HepG2 (cell line): Measurements from ENCODE around the gene DCAF6. TPM values are rescaled to one million over a fixed set of nuclear protein-coding genes. Genes with fewer than 3 reads are reported as not detected.

Source experiments
- ATAC-seq: fragments of 200-7000 bp; cut with Tn5 transposase; 3 replicates; pipeline ENCODE4 v1.9.1; 2020; ENCODE audit warnings: mild to moderate bottlenecking, moderate library complexity
- BruUV-seq: library from RNA; stranded (reverse); fragments of 400-500 nt; replicated peaks from 2 replicates; lab custom pipeline; 2021; lab: Mats Ljungman, UMichigan
- CTCF ChIA-PET: fragments of 300-600 bp; formaldehyde crosslinking; extraction: SDS; loops from one replicate; lab custom pipeline; 2021; ENCODE audit warnings: low total read pairs, inconsistent platforms, low intra/inter-chr PET ratio; lab: Yijun Ruan, JAX
- POLR2A ChIA-PET: fragments of 350-600 bp; sonication (Branson Sonifier 250); formaldehyde crosslinking; loops from one replicate; lab custom pipeline; 2020; ENCODE audit warnings: antibody characterized with exemption, inconsistent platforms; lab: Yijun Ruan, JAX
- DNase-seq: peaks from one replicate; pipeline ENCODE4 v3.0.0-alpha.2; 2015; ENCODE audit warnings: low spot score
- FAIRE-seq: peaks from 3 replicates; lab custom pipeline; 2011; peaks lifted over from hg19 to GRCh38; lab: Jason Lieb, UNC
- H2AFZ ChIP-seq: one replicate; pipeline ENCODE4 v1.6.1; 2011; ENCODE audit warnings: low read length, inconsistent platforms
- H3K27ac ChIP-seq: fragments of 300-600 bp; 3 replicates; pipeline ENCODE4 v1.8.0; 2011; ENCODE audit warnings: mixed run types, mild to moderate bottlenecking, mixed read lengths, low read length, inconsistent platforms; ENCODE audit not compliant: insufficient read depth; ENCODE audit errors: extremely low read length
- H3K27me3 ChIP-seq, 2 experiments: fragments of 200-600 bp in 1 of 2; 2 replicates in 1 of 2; 3 replicates in 1 of 2; pipeline versions ENCODE4 v1.6.0 to v1.8.0; 2011; ENCODE audit warnings: low read length in 2 of 2, mild to moderate bottlenecking in 2 of 2, moderate library complexity in 2 of 2, inconsistent platforms in 1 of 2; ENCODE audit not compliant: insufficient read depth in 2 of 2, control insufficient read depth in 1 of 2
- H3K36me3 ChIP-seq, 2 experiments: fragments of 200-600 bp in 1 of 2; replicated peaks in 1 of 2; 2 replicates in 1 of 2; 3 replicates in 1 of 2; pipeline versions ENCODE4 v1.5.1 to v1.8.0; 2011; ENCODE audit warnings: low read length in 2 of 2, inconsistent platforms in 1 of 2; ENCODE audit not compliant: insufficient read depth in 2 of 2, control insufficient read depth in 1 of 2
- H3K4me1 ChIP-seq: 2 replicates; pipeline ENCODE4 v1.5.1; 2012; ENCODE audit warnings: low read length, inconsistent platforms; ENCODE audit not compliant: insufficient read depth
- H3K4me2 ChIP-seq: 2 replicates; pipeline ENCODE4 v1.6.0; 2011; ENCODE audit warnings: low read depth, low read length, inconsistent platforms
- H3K4me3 ChIP-seq, 3 experiments: fragments of 200-600 bp in 1 of 3; sonication (generic), shearing (Covaris generic) in 1 of 3; replicated peaks in 1 of 3; 2 replicates each; pipeline ENCODE4 v1.5.1; 2011 to 2016; ENCODE audit warnings: low read length in 3 of 3, inconsistent platforms in 2 of 3, low read depth in 2 of 3, mild to moderate bottlenecking in 2 of 3, control low read depth in 1 of 3, mixed read lengths in 1 of 3; ENCODE audit not compliant: insufficient read depth in 1 of 3
- H3K79me2 ChIP-seq: one replicate; pipeline ENCODE4 v1.6.1; 2011; ENCODE audit warnings: low read length, inconsistent platforms; ENCODE audit not compliant: insufficient read depth
- H3K9ac ChIP-seq: 2 replicates; pipeline ENCODE4 v1.6.0; 2011; ENCODE audit warnings: mild to moderate bottlenecking, low read depth, low read length, inconsistent platforms; ENCODE audit not compliant: insufficient read depth
- H3K9me3 ChIP-seq: 2 replicates; pipeline ENCODE4 v1.5.1; 2012; ENCODE audit warnings: mild to moderate bottlenecking, low read length
- H4K20me1 ChIP-seq: 2 replicates; pipeline ENCODE4 v1.6.0; 2011; ENCODE audit warnings: inconsistent platforms, mild to moderate bottlenecking, low read length, moderate library complexity; ENCODE audit not compliant: insufficient read depth
- BCL6 ChIP-seq: IDR thresholded peaks from 2 replicates; pipeline ENCODE4 v1.6.1; 2016; ENCODE audit warnings: missing genetic modification reagents, missing compliant biosample characterization
- CAMTA2 ChIP-seq: sonication (generic); formaldehyde crosslinking; IDR thresholded peaks from 2 replicates; pipeline ENCODE4 v1.4.0; 2020; ENCODE audit warnings: mild to moderate bottlenecking, missing genetic modification reagents, borderline replicate concordance
- CEBPG ChIP-seq: IDR thresholded peaks from 2 replicates; pipeline ENCODE4 v1.6.1; 2016
- IRF2 ChIP-seq: IDR thresholded peaks from 2 replicates; pipeline ENCODE4 v1.6.1; 2018; ENCODE audit warnings: missing genetic modification reagents, missing compliant biosample characterization
- JDP2 ChIP-seq: sonication (generic); formaldehyde crosslinking; IDR thresholded peaks from 2 replicates; pipeline ENCODE4 v1.8.1; 2022; ENCODE audit warnings: missing genetic modification reagents, borderline replicate concordance
- KDM1A ChIP-seq: IDR thresholded peaks from 2 replicates; pipeline ENCODE4 v1.6.1; 2016; ENCODE audit warnings: missing compliant biosample characterization
- MAF1 ChIP-seq: sonication (generic); formaldehyde crosslinking; IDR thresholded peaks from 2 replicates; pipeline ENCODE4 v1.5.0; 2020; ENCODE audit warnings: missing genetic modification reagents, borderline replicate concordance
- POLR2AphosphoS5 ChIP-seq: IDR thresholded peaks from 2 replicates; pipeline ENCODE4 v1.6.1; 2012; ENCODE audit warnings: low read depth, low read length
- RAD21 ChIP-seq: fragments of 450-650 bp; formaldehyde crosslinking; IDR thresholded peaks from 2 replicates; pipeline ENCODE4 v1.5.0; 2020; ENCODE audit warnings: mild to moderate bottlenecking
- SMC3 ChIP-seq: IDR thresholded peaks from 2 replicates; pipeline ENCODE4 v1.6.1; 2011; ENCODE audit warnings: low read length, improper control_type of control experiment
- TEAD3 ChIP-seq: optimal IDR thresholded peaks from 2 replicates; pipeline ENCODE3; 2016; ENCODE audit warnings: borderline replicate concordance
- YEATS2 ChIP-seq: sonication (generic); formaldehyde crosslinking; IDR thresholded peaks from 2 replicates; pipeline ENCODE4 v1.4.0; 2020; ENCODE audit warnings: missing genetic modification reagents, borderline replicate concordance
- ZNF235 ChIP-seq: sonication (generic); formaldehyde crosslinking; IDR thresholded peaks from 2 replicates; pipeline ENCODE4 v1.8.1; 2023; ENCODE audit warnings: mild to moderate bottlenecking, missing genetic modification reagents, borderline replicate concordance
- ZNF512B ChIP-seq: sonication (generic); formaldehyde crosslinking; IDR thresholded peaks from 2 replicates; pipeline ENCODE4 v1.5.1; 2020; ENCODE audit warnings: missing genetic modification reagents, mild to moderate bottlenecking, borderline replicate concordance
- ZNF549 ChIP-seq: sonication (generic); formaldehyde crosslinking; IDR thresholded peaks from 2 replicates; pipeline ENCODE4 v1.5.0; 2020; ENCODE audit warnings: missing genetic modification reagents
- ZNF724P ChIP-seq: sonication (generic); formaldehyde crosslinking; IDR thresholded peaks from 2 replicates; pipeline ENCODE4 v1.8.0; 2022; ENCODE audit warnings: missing genetic modification reagents, borderline replicate concordance
- WGBS: methylation state at CpG from one replicate; pipeline ENCODE4 v1.1.6; 2017; ENCODE audit warnings: low lambda C conversion rate; 5-methylcytosine and 5-hydroxymethylcytosine counted together
- in situ Hi-C: cut with HindIII; loops from 2 replicates; pipeline ENCODE4 v1.10.0; 2017; ENCODE audit warnings: low pct_unique_long_range_greater_than_20kb; ENCODE audit not compliant: extremely low pct_ligation_motif_present
- intact Hi-C: fragments of 100-400 bp; cut with micrococcal nuclease; formaldehyde crosslinking; loops from one replicate; pipeline ENCODE4 v1.10.0; 2022; ENCODE audit not compliant: unreplicated experiment
- polyA plus RNA-seq, 8 experiments: library from polyadenylated mRNA; depleted of rRNA in 3 of 8; stranded (reverse) in 7 of 8; unstranded in 1 of 8; fragments of >200 nt; fragmentation: Illumina TruSeq in 4 of 8; extraction: Trizol in 4 of 8; gene quantifications; 2 replicates each; pipeline versions ENCODE4 v1.2.1 to v1.2.3, GENCODE V29; 2011 to 2016; ENCODE audit warnings: low read depth in 4 of 8, missing spikeins in 1 of 8, mixed read lengths in 1 of 8; ENCODE audit not compliant: insufficient read depth in 1 of 8
- total RNA-seq, 5 experiments: library from RNA; depleted of rRNA; stranded (reverse); fragments of >200 nt; fragmentation: Illumina TruSeq; extraction: Trizol; gene quantifications; 2 replicates each; pipeline ENCODE4 v1.2.3, GENCODE V29; 2016; ENCODE audit warnings: low read depth in 1 of 5
- TF ChIP-seq, protein P1 (sequence below): sonication (generic); formaldehyde crosslinking; IDR thresholded peaks from 2 replicates; pipeline ENCODE4 v1.5.0; 2020; ENCODE audit warnings: mild to moderate bottlenecking, missing genetic modification reagents, moderate library complexity
- TF ChIP-seq, protein P2 (sequence below): sonication (generic); formaldehyde crosslinking; conservative IDR thresholded peaks from 2 replicates; pipeline ENCODE4 v1.4.0; 2020; ENCODE audit warnings: missing genetic modification reagents

Gene DCAF6
- total and polyA plus RNA-seq, 2 of the 13 experiments (the other 11 are each of a cell fraction or from before 2014, with no cell fraction given), result 24.7 to 33.7 TPM

DNA sequence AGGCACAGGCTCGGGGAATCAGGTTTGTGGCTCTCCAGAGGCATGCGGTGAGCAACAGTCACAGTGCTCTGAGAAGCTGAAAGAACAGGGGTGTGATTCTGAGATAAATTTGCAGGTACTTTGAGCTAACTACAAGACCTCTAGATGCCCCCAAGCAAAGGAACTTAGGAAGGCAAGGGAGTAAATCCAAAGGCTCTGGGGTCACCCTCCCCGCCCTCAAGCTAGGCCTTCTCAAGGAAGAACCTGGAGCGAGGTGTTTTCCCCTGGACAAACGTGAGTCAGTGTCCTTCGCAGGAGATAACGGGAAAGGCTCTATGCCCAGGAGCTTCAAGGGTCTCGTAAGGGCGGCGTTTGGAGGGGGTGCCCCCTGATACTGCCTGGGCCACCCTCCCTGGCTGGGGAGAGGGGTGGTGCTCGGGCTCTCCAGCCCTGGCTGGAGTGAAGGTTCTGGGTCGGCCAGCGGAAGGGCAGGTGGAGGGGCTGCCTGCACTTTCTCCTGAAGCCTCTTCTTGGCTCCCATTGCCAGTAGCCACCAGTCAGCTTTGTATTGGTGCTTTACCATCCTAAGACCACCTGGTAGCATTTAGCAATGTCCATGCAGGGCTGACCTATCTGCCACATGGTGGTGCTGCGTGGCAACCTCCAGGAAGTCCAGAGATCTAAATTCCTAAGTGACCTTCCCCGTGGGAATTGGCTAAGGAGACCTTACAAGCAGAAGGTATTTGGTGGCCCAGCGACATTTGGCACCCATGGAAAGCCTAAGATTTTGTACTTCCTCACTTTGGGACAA lies 156.3 kb downstream of the DCAF6 start:
- Histone ChIP-seq H3K79me2 (no peaks in the 10 kb centered on the region), H3K4me1 (no peaks in the 10 kb centered on the region), H3K9ac (no peak overlapping the region), H3K9me3 (no peaks in the 10 kb centered on the region), H3K27me3 (0 out of 5 replicates have a peak, but pooled peaks cover 2 to 4% of the 10 kb centered on the region in 2 experiments), H3K4me2 (no peak overlapping the region), H3K36me3 (no peaks in the 10 kb centered on the region), H3K4me3 (no peak overlapping the region), H4K20me1 (no peaks in the 10 kb centered on the region), H3K27ac (no peak overlapping the region), H2AFZ (no peak overlapping the region)
- ChIA-PET CTCF (interaction anchor here (0.7 to 1.3 kb wide), 3 partner anchors 53 to 229 kb away, joined by 3 to 7 read pairs (median 3); partner anchors contain the start of gene TIPRL), POLR2A (no interaction called here)
- BruUV-seq, result no TSS peak
- in situ Hi-C loops, result loop anchor here (5.0 kb wide), 1 partner anchor 230 kb away; no protein-coding TSS in a partner anchor
- intact Hi-C loops, result loop anchor here (2.0 to 5.0 kb wide), 2 partner anchors 55 to 230 kb away; no protein-coding TSS in a partner anchor
- DNase-seq (peak; percentile 46), FAIRE-seq (peak; percentile 73), ATAC-seq (peak; percentile 82)
- 39% methylated on average over 6 of the region's 16 CpGs for WGBS
- TF ChIP-seq RAD21, result peak; percentile 58; the same call in 1 of the 2 replicates
- TF ChIP-seq MAF1, result no peak
- TF ChIP-seq ZNF512B (CRISPR knock-in tag), result no peak
- no peak for TF ChIP-seq ZNF235 (CRISPR knock-in tag)
- TF ChIP-seq SMC3, result peak; percentile 43; the same call in 1 of the 2 replicates
- TF ChIP-seq BCL6 (CRISPR knock-in tag), result 0 out of 2 replicates have a peak, but pooled peaks have one; percentile 17
- no peak for TF ChIP-seq ZNF549 (CRISPR knock-in tag)
- peak; percentile 23; the same call in 1 of the 2 replicates for TF ChIP-seq YEATS2 (CRISPR knock-in tag)
- no peak for TF ChIP-seq POLR2AphosphoS5
- TF ChIP-seq, protein P1, sequence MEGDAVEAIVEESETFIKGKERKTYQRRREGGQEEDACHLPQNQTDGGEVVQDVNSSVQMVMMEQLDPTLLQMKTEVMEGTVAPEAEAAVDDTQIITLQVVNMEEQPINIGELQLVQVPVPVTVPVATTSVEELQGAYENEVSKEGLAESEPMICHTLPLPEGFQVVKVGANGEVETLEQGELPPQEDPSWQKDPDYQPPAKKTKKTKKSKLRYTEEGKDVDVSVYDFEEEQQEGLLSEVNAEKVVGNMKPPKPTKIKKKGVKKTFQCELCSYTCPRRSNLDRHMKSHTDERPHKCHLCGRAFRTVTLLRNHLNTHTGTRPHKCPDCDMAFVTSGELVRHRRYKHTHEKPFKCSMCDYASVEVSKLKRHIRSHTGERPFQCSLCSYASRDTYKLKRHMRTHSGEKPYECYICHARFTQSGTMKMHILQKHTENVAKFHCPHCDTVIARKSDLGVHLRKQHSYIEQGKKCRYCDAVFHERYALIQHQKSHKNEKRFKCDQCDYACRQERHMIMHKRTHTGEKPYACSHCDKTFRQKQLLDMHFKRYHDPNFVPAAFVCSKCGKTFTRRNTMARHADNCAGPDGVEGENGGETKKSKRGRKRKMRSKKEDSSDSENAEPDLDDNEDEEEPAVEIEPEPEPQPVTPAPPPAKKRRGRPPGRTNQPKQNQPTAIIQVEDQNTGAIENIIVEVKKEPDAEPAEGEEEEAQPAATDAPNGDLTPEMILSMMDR (CRISPR knock-in tag), result peak; percentile 82
- TF ChIP-seq, protein P2, sequence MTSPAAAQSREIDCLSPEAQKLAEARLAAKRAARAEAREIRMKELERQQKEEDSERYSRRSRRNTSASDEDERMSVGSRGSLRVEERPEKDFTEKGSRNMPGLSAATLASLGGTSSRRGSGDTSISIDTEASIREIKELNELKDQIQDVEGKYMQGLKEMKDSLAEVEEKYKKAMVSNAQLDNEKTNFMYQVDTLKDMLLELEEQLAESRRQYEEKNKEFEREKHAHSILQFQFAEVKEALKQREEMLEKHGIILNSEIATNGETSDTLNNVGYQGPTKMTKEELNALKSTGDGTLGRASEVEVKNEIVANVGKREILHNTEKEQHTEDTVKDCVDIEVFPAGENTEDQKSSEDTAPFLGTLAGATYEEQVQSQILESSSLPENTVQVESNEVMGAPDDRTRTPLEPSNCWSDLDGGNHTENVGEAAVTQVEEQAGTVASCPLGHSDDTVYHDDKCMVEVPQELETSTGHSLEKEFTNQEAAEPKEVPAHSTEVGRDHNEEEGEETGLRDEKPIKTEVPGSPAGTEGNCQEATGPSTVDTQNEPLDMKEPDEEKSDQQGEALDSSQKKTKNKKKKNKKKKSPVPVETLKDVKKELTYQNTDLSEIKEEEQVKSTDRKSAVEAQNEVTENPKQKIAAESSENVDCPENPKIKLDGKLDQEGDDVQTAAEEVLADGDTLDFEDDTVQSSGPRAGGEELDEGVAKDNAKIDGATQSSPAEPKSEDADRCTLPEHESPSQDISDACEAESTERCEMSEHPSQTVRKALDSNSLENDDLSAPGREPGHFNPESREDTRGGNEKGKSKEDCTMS, result no peak
- TF ChIP-seq ZNF724P (CRISPR knock-in tag), result no peak
- no peak for TF ChIP-seq IRF2
- TF ChIP-seq JDP2 (CRISPR knock-in tag), result no peak
- no peak for TF ChIP-seq KDM1A (CRISPR knock-in tag)
- no peak for TF ChIP-seq CAMTA2 (CRISPR knock-in tag)
- TF ChIP-seq TEAD3, result peak; percentile 41
- TF ChIP-seq CEBPG (CRISPR knock-in tag), result peak; percentile 38; the same call in 1 of the 2 replicates
